GM12865 (cell line): ENCODE data around the gene GRID1.
A peak's percentile ranks its signal among the peaks of the same experiment; 100 is the strongest.

ENCODE experiments used
- DNase-seq: peaks from one replicate; pipeline ENCODE4 v3.0.0; 2010; ENCODE audit warnings: low read depth
- H3K4me3 ChIP-seq: 2 replicates; pipeline ENCODE4 v1.5.1; 2011; ENCODE audit warnings: mild to moderate bottlenecking, low read depth, low read length, control low read depth
- TF ChIP-seq, protein P1 (sequence below): IDR thresholded peaks from 2 replicates; pipeline ENCODE4 v1.5.1; 2011; ENCODE audit warnings: low read length, control low read depth, low read depth, inconsistent platforms; ENCODE audit not compliant: insufficient read depth; ENCODE audit errors: missing control alignments

GRID1 gene

DNA sequence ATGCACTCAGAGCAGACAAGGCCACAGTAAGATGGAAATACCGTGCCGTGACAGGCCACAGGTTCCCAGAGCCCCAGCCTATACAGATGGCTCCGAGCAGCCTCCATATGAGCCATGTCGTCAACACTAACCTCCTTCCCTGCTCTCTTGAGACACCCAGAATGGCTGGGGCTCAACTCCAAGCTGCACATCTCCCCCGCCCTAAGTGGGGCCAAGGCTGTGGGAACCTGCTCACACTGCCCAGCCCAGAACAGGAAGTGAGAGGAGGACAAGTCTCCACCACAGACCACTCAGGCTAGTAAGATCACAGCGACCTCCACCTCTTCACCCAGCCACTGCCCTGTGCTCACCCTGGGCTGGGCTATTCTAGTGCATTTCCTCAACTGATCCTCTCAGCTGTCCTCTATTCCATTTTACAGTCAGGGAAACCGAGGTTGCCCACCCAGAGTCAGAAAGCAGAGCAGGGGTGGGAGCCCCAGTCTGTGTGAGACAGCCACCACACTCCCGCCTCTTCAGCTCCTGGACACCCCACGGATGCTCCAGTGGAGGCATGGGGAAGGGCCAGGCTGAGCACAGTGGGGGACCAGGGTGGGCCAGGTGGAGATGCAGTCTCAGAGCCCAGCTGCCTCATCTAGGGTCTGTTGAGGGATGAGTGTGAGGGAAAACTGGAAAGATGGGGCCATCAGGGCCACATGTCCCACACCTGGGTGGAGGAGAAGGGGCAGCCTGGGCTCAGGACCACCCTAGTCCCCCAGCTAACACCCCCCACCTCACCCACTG, 11.6 kb downstream of the GRID1 start:
- DNase-seq: peak; percentile 24
- H3K4me3 ChIP-seq: no peak overlapping the region
- TF ChIP-seq, protein P1, sequence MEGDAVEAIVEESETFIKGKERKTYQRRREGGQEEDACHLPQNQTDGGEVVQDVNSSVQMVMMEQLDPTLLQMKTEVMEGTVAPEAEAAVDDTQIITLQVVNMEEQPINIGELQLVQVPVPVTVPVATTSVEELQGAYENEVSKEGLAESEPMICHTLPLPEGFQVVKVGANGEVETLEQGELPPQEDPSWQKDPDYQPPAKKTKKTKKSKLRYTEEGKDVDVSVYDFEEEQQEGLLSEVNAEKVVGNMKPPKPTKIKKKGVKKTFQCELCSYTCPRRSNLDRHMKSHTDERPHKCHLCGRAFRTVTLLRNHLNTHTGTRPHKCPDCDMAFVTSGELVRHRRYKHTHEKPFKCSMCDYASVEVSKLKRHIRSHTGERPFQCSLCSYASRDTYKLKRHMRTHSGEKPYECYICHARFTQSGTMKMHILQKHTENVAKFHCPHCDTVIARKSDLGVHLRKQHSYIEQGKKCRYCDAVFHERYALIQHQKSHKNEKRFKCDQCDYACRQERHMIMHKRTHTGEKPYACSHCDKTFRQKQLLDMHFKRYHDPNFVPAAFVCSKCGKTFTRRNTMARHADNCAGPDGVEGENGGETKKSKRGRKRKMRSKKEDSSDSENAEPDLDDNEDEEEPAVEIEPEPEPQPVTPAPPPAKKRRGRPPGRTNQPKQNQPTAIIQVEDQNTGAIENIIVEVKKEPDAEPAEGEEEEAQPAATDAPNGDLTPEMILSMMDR: no peak

GRCh38 chr10:86353506-86354485, 12.8 kb downstream of the GRID1 start:
- no peak overlapping the region for H3K4me3 ChIP-seq
- TF ChIP-seq, protein P1: no peak
- DNase-seq: no peak

DNA sequence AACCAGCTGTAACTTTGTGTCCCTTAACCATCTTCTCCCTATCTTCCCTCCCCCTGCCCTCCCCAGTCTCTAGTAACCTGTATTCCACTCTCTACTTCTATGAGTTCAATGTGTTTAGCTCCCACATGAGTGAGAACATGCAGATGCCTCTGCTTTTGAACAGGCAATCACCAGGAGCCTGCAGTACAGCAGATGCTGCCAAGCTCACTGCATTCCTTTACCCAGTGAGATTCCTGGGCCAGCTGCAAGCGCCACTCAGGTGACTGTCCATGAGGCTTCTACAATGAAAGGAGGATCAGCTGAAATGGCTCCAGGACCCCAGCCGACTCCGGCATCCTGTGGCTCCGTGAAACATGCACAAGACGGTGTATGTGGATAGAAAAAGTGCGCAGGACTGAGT, 15.7 kb downstream of the GRID1 start:
- TF ChIP-seq, protein P1: no peak
- no peak overlapping the region for H3K4me3 ChIP-seq
- DNase-seq: no peak

GRCh38 chr10:86349940-86350630, 16.5 kb downstream of the GRID1 start:
- no peak overlapping the region for H3K4me3 ChIP-seq
- TF ChIP-seq, protein P1: no peak
- DNase-seq: no peak

- TF ChIP-seq, protein P1: peak; percentile 43
- H3K4me3 ChIP-seq: no peak overlapping the region
- peak; percentile 40 for DNase-seq
Measured at GRCh38 chr10:86349474-86349873, 17.1 kb downstream of the GRID1 start.

DNA sequence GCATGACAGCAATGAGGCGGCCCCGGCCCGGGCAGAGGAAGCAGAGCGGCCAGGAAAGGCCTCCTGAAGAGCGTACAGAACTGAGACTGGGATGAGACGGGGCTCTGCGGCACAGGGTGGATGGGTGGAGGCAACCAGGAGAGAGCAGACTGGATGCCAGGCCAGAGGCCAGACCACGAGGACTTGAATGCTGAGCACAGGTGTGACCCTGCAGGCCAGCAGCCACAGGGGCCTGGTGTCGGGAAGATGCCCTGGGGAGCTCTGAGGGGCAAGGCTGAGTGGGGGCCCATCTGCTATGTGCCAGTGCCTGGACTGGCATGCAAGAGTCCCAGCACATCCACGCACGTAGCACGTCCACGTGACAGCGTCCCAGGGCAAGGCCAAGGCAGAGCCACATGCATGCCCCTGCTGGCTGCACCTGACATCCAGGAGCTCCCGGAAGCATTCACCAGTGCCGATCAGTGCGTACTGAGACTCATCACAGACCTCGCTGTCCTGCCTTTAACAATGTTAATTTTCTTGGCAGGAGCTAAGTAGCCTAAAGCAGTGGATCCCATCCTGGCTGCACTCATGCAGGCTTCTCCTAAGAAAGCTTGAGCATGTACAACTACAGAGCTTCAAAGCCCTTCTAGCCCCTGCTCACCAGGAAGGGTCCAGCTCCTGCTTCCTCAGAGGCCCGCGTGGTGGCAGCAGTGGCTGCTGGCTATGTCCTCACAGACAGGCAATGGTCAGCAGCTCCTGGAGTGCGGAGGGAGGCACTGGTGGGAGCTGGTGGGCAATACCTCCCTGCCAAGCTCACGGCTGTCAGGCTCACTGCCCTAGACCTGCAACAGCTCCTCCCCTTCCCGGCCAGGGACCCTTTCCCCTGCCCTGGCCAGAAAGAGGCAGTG, 18.0 kb downstream of the GRID1 start:
- no peak for DNase-seq
- TF ChIP-seq, protein P1: peak; percentile 1
- no peak overlapping the region for H3K4me3 ChIP-seq
